HEK293 (cell line): ENCODE data around the gene DOK6.

ENCODE experiments used
- ZNF157 ChIP-seq: fragments of 450-650 bp; formaldehyde crosslinking; IDR thresholded peaks from 2 replicates; pipeline ENCODE4 v1.5.1; 2016; ENCODE audit warnings: missing biosample characterization, missing genetic modification characterization
- ZNF501 ChIP-seq: fragments of 450-650 bp; formaldehyde crosslinking; IDR thresholded peaks from 2 replicates; pipeline ENCODE4 v1.5.1; 2016; ENCODE audit warnings: missing biosample characterization, missing genetic modification characterization
- TF ChIP-seq, protein P1 (sequence below): fragments of 450-650 bp; formaldehyde crosslinking; IDR thresholded peaks from 2 replicates; pipeline ENCODE4 v1.5.1; 2016; ENCODE audit warnings: missing biosample characterization, missing genetic modification characterization

DNA sequence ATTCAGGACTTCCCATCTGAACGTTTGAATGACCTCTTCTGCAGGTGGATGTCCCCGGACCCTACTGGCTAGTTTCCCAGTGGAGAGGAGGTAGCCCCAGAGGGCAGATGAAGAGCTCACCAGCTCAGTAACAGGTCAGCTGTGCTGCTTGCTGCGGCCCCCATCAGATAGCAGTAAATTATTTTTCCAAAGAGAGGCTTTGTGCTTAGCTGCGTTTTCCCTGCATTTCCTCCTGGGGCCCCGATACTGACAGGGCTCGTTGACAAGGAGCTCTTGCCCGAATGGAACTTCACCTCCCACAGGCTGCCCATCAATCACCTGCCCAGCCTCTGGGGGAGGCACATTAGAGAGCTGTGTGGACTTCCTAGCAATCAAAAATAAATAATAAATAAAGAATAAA, 185.8 kb downstream of the DOK6 start:
- TF ChIP-seq, protein P1, sequence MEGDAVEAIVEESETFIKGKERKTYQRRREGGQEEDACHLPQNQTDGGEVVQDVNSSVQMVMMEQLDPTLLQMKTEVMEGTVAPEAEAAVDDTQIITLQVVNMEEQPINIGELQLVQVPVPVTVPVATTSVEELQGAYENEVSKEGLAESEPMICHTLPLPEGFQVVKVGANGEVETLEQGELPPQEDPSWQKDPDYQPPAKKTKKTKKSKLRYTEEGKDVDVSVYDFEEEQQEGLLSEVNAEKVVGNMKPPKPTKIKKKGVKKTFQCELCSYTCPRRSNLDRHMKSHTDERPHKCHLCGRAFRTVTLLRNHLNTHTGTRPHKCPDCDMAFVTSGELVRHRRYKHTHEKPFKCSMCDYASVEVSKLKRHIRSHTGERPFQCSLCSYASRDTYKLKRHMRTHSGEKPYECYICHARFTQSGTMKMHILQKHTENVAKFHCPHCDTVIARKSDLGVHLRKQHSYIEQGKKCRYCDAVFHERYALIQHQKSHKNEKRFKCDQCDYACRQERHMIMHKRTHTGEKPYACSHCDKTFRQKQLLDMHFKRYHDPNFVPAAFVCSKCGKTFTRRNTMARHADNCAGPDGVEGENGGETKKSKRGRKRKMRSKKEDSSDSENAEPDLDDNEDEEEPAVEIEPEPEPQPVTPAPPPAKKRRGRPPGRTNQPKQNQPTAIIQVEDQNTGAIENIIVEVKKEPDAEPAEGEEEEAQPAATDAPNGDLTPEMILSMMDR (tag by site-specific recombination) = no peak
- TF ChIP-seq ZNF501 (no peak), ZNF157 (no peak)
